Nephron (organoid): ENCODE results near the gene UPP1.
A peak's percentile ranks its signal among the peaks of the same experiment; 100 is the strongest.

ENCODE experiments used
- H3K27ac Mint-ChIP-seq, 3 experiments: 2 replicates each; pipeline ENCODE4 v1.8.0; 2020; ENCODE audit warnings: mixed read lengths in 3 of 3, mild to moderate bottlenecking in 2 of 3, moderate library complexity in 1 of 3
- H3K27me3 Mint-ChIP-seq: 2 replicates; pipeline ENCODE4 v1.8.0; 2021; ENCODE audit warnings: low read depth, mild to moderate bottlenecking, moderate library complexity, mixed read lengths
- H3K36me3 Mint-ChIP-seq: 2 replicates; pipeline ENCODE4 v1.8.0; 2020; ENCODE audit warnings: low read depth, mixed read lengths
- H3K4me1 Mint-ChIP-seq: 2 replicates; pipeline ENCODE4 v1.8.0; 2020; ENCODE audit warnings: mixed read lengths
- H3K4me3 Mint-ChIP-seq, 3 experiments: 2 replicates each; pipeline ENCODE4 v1.8.0; 2020; ENCODE audit warnings: mild to moderate bottlenecking in 3 of 3, mixed read lengths in 3 of 3, moderate library complexity in 2 of 3
- H3K9me3 Mint-ChIP-seq: 2 replicates; pipeline ENCODE4 v1.8.0; 2020; ENCODE audit warnings: mixed read lengths
- CTCF ChIP-seq, 3 experiments: fragments of 200-600 bp; sonication (generic); IDR thresholded peaks; one replicate each; pipeline ENCODE4 v1.5.0; 2021; ENCODE audit warnings: antibody characterized with exemption in 3 of 3; ENCODE audit not compliant: unreplicated experiment in 3 of 3

The UPP1 gene

GRCh38 chr7:48130658-48131108 is 41.6 kb downstream of the UPP1 start:
- Mint-ChIP-seq H3K27me3 (no peaks in the 10 kb centered on the region), H3K4me3 (no peak overlapping the region), H3K9me3 (peaks cover 11% of the 10 kb centered on the region), H3K36me3 (no peaks in the 10 kb centered on the region), H3K27ac (peak overlapping the region in 1 of 3 experiments; percentile 23), H3K4me1 (no peaks in the 10 kb centered on the region)
- no peak for TF ChIP-seq CTCF (IDR thresholded peaks at IDR 0.05; ENCODE audit: unreplicated experiment in 3 of 3)

- Mint-ChIP-seq H3K4me3 (no peak overlapping the region), H3K36me3 (no peaks in the 10 kb centered on the region), H3K27me3 (no peaks in the 10 kb centered on the region), H3K27ac (no peak overlapping the region), H3K9me3 (peaks cover 7% of the 10 kb centered on the region), H3K4me1 (no peaks in the 10 kb centered on the region)
- TF ChIP-seq CTCF (IDR thresholded peaks at IDR 0.05; ENCODE audit: unreplicated experiment in 3 of 3), result no peak
These were observed 43.7 kb downstream of the UPP1 start for GRCh38 chr7:48132792-48133191.

DNA sequence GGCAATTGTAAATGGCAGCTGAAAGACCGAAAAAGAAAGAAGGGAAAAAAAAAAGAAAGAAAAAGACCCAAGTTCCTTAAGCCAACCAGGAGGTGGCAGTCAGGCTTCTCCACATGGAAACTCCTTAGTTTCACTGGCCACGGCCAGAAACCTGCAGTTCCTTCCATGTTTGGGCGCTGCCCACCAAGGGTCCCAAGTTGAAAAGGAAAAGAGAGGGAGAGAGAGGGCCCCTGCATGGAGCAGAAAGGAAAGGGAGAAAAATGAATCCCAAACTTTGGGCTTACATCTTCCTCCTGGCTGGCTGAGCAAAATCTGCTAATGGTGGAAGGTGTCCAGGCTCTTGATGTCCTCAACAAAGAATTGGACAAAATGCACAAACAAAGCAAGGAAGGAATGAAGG is 50.4 kb downstream of the UPP1 start:
- Mint-ChIP-seq H3K4me3 (no peak overlapping the region), H3K36me3 (no peaks in the 10 kb centered on the region), H3K27me3 (no peaks in the 10 kb centered on the region), H3K4me1 (no peaks in the 10 kb centered on the region), H3K9me3 (peaks cover 12% of the 10 kb centered on the region), H3K27ac (no peak overlapping the region)
- TF ChIP-seq CTCF (IDR thresholded peaks at IDR 0.05; ENCODE audit: unreplicated experiment in 3 of 3), result no peak

DNA sequence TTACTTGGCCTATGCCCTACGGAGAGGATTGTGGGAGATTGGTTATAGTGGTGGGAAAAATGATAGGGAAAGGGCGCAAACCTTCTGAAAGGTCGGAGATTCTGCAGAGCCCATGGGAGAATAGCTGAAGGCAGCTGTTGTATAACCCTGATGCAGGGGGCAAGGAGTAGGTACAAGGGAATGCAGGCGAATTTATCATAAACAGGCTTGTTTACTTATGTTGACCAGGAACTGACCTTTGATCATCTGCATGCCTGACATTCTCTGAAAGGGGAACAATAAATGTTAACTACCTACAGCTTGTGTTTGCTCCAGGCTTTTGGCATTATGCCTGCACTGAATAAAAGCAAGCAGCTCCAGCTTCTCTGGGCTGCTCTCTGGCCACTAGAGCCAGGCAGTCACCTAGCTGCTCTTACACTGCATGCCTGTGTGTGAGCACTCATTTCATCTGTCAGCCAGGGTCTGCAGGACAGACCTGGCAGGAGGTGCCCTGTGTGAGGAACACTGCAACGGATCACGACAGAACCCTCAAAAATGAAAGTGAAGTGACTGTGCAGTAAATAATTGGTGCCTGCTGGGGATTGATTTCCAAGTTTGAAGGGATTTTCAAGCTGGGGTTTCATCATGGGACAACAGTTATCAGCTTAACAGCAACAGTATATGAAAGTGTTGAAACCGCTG is 51.1 kb downstream of the UPP1 start:
- Mint-ChIP-seq H3K27ac (no peak overlapping the region), H3K4me3 (no peak overlapping the region), H3K9me3 (peaks cover 12% of the 10 kb centered on the region), H3K4me1 (no peaks in the 10 kb centered on the region), H3K27me3 (no peaks in the 10 kb centered on the region), H3K36me3 (no peaks in the 10 kb centered on the region)
- TF ChIP-seq CTCF (IDR thresholded peaks at IDR 0.05; ENCODE audit: unreplicated experiment in 3 of 3), result no peak

DNA sequence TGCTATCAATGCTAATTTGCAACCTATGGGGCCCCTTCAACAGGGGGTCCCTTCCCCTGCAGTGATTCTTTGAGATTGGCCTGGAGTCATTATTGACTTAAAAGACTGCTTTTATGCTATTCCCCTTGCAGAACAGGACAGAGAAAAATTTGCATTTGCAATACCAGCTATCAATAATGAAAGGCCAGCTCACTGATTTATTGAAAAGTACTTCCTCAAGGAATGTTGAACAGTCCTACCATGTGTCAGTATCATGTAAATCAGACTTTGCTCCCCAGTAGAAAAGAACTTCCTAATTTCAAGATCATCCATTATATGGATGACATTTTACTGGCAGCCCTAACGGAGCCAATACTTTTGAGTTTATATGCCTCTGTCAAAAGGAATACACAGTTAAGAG is 52.5 kb downstream of the UPP1 start:
- Mint-ChIP-seq H3K36me3 (no peaks in the 10 kb centered on the region), H3K27me3 (no peaks in the 10 kb centered on the region), H3K4me1 (no peaks in the 10 kb centered on the region), H3K9me3 (peaks cover 8% of the 10 kb centered on the region), H3K27ac (no peak overlapping the region), H3K4me3 (no peak overlapping the region)
- no peak for TF ChIP-seq CTCF (IDR thresholded peaks at IDR 0.05; ENCODE audit: unreplicated experiment in 3 of 3)

DNA sequence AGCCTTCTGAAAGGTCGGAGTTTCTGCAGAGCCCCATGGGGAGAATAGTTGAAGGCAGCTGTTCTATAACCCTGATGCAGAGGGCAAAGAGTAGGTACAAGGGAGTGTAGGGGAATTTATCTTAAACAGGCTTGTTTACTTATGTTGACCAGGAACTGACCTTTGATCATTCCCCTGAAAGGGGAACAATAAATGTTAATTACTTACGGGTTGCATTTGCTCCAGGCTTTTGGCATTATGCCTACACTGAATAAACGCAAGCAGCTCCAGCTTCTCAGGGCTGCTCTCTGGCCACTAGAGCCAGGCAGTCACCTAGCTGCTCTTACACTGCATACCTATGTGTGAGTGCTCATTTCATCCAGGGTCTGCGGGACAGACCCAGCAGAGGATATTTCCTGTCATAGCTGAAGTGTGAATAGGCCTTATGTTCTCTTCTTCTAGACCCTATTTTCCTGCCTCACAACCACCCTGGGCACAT is 55.3 kb downstream of the UPP1 start:
- Mint-ChIP-seq H3K27ac (peak overlapping the region in 1 of 3 experiments; percentile 9), H3K36me3 (no peaks in the 10 kb centered on the region), H3K27me3 (no peaks in the 10 kb centered on the region), H3K4me1 (no peaks in the 10 kb centered on the region), H3K4me3 (no peak overlapping the region), H3K9me3 (peaks cover 4% of the 10 kb centered on the region)
- no peak for TF ChIP-seq CTCF (IDR thresholded peaks at IDR 0.05; ENCODE audit: unreplicated experiment in 3 of 3)
